ENCODE data around the gene TBL1XR1. TPM values are rescaled to one million over a fixed set of nuclear protein-coding genes. Genes with fewer than 3 reads are reported as not detected.

TBL1XR1 gene
- total RNA-seq, 4 donors from 2014 or later: 103 to 131 (median 112) TPM

DNA sequence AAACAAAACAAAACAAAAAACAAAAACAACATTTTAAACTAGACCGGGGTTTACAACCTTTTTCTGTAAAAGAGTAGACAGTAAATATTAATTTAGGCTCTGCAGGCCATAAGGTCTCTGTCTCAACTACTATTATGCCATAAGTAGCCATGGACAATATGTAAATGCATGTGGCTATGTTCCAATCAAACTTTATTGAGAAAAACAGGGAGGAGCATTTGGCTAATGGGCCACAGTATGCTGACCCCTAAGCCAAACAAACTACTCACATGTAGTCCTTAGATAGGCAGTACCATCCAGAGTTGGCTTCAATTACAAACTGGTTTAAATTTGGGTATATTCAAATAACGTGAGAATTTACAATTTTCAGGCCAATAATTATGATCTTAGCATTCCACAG lies 144.2 kb downstream of the TBL1XR1 start:
- TF ChIP-seq, protein P1, sequence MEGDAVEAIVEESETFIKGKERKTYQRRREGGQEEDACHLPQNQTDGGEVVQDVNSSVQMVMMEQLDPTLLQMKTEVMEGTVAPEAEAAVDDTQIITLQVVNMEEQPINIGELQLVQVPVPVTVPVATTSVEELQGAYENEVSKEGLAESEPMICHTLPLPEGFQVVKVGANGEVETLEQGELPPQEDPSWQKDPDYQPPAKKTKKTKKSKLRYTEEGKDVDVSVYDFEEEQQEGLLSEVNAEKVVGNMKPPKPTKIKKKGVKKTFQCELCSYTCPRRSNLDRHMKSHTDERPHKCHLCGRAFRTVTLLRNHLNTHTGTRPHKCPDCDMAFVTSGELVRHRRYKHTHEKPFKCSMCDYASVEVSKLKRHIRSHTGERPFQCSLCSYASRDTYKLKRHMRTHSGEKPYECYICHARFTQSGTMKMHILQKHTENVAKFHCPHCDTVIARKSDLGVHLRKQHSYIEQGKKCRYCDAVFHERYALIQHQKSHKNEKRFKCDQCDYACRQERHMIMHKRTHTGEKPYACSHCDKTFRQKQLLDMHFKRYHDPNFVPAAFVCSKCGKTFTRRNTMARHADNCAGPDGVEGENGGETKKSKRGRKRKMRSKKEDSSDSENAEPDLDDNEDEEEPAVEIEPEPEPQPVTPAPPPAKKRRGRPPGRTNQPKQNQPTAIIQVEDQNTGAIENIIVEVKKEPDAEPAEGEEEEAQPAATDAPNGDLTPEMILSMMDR (IDR thresholded peaks at IDR 0.05; ENCODE audit: low read depth): no peak

DNA sequence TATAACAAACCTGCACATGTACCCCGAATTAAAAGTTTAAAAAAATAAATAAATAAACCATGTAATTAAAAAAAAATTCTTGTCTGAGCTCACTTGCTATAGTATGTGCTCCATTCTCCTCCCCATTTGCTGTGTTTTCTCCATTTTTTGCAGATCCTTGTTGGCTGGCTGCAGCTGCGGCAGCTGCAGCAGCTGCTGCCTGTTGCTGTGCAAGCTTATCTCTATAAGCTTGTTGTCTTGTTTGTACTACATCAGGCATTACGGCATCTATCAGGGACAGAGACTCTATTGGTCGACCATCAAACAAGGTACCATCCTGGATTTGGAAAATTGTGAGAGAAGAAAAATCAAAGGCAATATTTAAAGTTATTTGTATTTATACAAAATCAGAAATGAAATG lies 145.9 kb downstream of the TBL1XR1 start:
- TF ChIP-seq, protein P1 (IDR thresholded peaks at IDR 0.05; ENCODE audit: low read depth): no peak

DNA sequence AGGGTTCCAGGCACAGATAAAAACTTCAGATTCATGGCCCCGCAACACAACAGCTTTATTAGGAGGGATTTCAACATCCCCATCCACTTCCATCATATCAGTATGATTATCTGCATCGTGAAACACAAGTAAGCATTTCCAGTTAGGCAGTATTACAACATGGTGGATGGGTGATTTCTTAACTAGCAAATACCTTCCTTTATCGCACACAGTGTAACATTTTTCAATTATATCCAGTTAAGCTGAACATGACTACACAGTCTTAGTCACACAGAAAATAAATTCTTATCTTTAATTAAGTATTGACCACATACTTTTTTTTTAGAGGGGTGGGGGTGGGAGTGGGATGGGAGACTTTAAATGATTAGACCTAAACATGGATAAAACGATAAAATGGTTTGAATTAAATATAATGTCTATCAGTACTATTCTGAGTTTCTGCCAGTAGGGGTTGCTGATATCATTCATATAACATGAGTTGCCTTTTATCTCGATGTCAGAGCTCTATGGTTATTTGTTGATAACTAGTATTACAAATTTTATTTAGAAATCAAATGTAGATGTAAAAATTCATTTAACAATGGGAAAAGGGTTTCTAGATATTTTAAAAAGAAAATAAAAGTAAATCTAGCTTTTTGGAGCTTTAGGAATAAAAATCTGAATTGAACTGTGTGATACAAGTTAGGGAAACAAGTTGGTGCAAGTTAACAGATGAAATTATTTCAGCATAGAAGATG lies 146.6 kb downstream of the TBL1XR1 start:
- TF ChIP-seq, protein P1 (IDR thresholded peaks at IDR 0.05; ENCODE audit: low read depth): no peak

DNA sequence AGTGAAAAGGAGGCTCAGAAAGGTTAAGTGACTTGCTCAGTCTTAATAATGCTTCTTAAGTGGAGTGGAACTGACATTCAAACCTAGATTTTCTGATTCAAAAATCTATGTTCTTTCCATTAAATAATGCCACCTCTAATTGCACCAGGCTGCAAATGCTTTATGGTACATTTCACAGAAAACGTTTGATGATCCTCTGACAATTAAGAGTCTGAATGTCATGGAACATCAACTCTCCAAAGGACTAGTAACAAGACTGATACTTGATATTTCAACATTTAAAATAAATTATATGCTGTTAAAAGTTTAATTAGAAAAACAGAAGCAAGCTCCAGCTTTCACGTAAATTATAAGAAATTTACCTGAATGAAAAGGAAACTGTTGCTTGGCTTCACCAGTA lies 151.5 kb downstream of the TBL1XR1 start:
- TF ChIP-seq, protein P1 (IDR thresholded peaks at IDR 0.05; ENCODE audit: low read depth): no peak

DNA sequence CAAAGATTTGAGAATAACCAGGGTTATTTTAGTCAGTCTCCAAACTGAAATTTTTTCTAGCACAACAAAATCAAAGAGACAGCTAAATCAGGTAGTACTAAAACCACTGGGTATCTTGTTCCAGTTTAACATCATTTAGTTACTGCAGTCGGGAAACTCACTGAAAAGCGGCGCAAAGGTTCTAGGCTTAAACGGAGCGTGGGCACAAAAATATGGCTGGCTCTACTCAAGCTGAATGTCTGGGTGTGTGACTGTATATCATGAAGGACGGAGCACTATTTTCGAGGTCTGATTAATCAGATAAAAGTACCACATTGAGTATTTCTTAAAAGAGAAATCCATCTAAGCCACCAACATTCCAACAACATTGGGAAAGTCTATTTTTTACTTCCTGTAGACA lies 152.1 kb downstream of the TBL1XR1 start:
- TF ChIP-seq, protein P1 (IDR thresholded peaks at IDR 0.05; ENCODE audit: low read depth): no peak

DNA sequence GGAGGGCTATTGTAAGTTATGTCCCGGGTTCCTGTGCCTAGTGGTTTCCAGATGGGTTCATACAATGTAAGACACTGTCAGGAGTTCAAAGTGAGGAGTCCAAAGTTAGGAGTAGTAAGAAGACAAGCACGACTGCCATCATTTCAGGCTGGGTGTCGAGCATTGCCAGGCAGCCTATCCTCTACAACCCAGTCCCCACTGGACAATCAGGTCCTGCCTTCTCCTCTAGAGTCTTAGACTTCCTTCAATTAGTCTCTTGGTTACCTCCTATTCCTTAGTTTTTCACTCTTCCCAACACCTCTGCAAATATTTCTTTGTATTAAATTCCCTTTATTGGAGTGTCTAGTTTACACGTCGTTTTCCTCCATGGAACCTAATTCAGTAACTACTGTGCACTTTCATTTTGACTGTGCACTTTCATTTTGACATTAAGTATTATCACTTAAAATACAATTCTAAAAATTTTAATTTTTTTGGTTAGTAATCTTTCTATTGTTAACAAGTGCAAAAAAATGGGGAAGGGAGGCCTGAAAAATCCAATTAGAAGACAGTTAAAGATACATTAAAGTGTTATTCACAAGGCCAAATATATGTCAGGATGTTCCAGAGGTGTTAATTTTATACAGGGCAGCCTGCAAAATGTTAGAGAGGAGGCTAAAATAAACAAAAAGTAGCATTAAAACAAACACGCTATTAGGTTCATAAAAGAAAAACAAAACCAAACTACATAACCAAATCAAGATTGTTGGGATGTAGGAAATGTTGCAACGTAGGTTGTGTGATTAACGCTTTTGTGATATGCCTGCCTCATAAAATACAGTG lies 155.3 kb downstream of the TBL1XR1 start:
- TF ChIP-seq, protein P1 (IDR thresholded peaks at IDR 0.05; ENCODE audit: low read depth): no peak

DNA sequence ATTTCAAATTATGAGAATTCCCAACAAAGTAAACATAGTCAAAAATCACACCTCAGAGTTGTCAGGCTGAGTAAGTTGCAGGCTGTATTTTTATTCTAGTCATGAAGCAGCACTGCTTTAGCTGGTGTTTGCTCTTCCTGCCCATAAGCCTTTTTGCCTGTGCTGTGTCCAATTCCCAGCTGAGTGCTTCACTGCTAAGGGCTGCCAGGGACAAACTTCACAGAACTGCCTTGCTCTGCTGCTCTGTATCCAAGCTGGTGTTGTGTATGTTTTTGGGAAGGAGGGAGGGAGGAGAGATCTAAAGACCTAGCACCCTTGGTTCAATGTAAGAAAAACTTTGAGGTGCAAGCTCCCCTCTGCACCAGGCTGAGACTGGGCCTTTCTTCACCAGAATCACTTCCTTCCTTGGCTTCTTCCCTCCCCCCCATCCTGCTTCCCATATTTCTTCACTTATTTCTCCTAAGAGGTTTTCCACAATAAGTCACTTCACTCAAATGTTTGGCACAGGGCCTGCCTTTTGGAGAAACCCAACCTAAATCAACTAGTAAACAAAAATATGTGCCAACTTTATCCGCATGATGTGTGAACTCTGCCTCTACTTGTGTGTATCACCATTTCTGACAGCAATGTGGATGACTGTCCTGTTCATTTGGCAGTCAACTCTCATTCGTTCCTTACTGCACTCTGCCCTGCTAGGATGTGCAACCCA lies 156.1 kb downstream of the TBL1XR1 start:
- TF ChIP-seq, protein P1 (IDR thresholded peaks at IDR 0.05; ENCODE audit: low read depth): no peak
